ENCODE data around the gene STMN3.

- TF ChIP-seq CTCF (IDR thresholded peaks at IDR 0.05; ENCODE audit: low read length) (no peak), EZH2 (IDR thresholded peaks at IDR 0.05; ENCODE audit: borderline replicate concordance, low read length) (no peak)
These were observed 6.1 kb upstream of the STMN3 start for GRCh38 chr20:63659370-63659769.
